MV-4-11 (cell line): ENCODE results near the gene ETS2.

Experiments
- DNase-seq: peaks from one replicate; lab custom pipeline; 2025; lab: John Stamatoyannopoulos, UW

Gene ETS2

DNA sequence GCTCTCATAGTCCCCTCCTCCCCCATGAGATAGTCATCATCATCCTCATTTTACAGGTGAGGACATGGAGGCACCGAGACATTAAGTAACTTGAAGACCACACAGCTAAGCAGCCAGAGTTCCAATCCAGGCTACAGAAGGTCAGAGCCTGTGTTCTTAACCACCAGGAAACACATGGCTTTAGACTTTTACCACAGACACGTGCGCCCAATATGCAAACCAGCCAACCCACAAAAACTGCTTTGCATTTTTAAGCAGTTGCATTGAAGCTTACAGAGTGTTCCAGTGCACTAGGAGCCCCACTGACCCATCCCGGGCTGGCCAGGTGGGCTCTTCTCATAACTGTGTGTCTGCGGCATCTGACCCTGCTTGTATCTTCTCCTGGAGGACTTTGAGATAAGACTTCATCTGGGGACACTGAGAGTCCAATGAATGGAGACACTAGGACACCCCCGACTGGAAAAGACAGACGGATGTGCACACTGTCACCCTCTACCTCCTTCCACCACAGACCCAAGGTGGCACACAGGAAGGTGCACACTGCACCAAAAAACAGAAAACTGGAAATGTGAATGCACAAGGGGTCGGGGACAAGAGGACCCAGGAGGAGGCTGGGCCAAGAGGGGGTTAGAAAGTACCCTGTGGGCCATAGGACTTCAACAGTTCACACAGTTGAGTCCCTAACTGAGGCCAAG is 56.4 kb downstream of the ETS2 start:
- peak; percentile 86 for DNase-seq

DNA sequence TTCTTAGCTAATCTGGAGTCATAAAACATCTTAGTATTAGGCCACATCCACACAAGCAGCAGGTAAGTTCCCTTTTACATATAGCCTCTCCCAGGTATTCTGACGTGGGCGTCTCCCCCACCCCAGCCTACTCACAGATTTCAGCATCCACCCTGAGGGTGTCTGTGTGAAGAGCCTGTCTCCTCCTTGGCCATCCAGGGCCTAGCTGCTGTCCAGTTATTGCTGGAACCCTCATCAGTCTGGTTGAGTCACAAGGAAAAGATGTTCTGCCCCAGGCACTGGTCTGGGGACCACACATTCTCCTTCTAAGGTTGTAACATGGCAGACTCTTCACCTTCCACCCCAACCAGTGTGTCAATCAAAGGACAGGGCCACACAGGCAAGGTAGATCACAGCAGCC is 57.6 kb downstream of the ETS2 start:
- no peak for DNase-seq

DNA sequence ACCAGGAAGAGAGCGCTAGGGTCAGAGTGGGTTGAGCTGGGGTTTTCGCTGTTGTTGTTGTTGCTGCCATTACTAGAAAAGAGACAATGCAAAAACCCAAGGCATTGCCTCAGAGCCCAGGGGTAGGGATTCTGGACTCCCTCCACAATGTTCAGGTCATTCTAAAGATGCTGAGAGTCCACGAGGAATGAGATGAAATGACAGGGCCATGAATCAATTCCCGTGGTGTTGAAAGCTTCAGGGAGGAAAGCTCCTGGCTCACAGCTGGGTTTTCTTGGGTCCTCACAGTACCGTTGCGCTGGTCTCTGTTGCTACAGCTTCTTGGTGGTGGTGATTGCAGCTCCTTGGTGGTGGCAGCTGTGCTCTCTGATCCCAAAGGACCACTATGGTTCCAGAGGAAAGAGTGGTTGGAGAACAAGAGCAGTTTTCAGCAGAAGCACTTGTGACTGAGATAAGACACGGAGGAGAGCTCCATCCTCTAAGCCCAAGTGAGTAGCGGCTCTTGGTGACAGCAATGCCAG is 58.2 kb downstream of the ETS2 start:
- no peak for DNase-seq

DNA sequence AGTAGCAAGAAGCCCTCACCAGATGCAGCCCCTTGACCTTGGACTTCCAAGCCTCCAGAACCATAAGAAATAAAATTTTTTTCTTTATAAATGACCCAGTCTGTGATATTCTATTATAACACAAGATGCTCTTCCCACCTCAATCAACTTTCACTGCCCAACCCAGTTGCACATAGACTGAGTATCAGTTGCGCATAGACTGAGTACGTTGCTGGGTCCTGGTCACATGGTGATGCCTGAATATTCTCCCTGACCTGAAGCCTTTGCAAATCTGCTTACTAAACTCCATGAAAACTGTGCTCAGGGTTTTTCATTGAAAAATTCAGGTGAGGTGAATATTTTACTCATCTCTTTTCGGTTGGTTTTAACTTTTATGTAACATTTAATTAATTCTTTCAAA is 59.2 kb downstream of the ETS2 start:
- no peak for DNase-seq

DNA sequence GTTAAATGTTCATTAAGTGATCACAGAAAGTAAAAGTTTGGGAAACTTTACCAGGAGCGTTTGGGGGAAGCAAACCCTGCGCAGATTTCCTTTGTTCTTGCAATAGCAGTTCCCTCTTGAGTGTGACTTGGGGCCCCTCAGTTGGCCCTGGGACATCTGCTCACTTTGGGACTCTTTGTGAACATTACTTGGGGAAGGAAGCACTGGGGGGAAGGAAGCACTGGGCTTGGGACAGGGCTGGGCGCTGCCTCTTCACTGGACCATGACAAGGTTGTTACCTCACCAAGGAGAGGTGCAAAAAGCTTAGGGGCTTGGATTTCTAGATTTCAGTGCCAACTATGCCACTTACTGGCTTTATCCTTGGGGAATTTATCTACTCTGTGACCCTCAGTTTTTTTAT is 63.5 kb downstream of the ETS2 start:
- no peak for DNase-seq

DNA sequence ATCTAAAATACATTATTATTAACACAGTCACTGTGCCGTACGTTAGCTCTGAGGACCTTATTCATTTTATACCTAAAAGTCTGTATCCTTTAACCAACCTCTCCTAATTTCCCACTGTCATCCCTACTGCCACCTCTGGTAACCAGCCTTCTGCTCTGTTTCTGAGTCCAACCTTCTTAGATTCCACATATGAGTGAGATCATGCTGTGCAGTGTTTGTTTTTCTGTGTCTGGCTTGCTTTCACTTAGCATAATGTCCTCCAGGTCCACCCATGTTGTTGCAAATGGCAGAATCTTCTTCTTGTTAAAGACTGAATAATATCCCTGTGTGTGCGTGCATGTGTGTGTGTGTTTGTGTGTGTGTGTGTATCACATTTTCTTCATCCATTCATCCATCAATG is 64.2 kb downstream of the ETS2 start:
- no peak for DNase-seq
